H9 (cell line): Measurements from ENCODE around the gene EPPIN. TPM values are rescaled to one million over a fixed set of nuclear protein-coding genes. Genes with fewer than 3 reads are reported as not detected.

Experiments
- DNase-seq: peaks from one replicate; pipeline ENCODE4 v3.0.0-alpha.2; 2017
- H2AFZ ChIP-seq: one replicate; pipeline ENCODE4 v1.6.1; 2013; ENCODE audit warnings: mild to moderate bottlenecking, low read length, control low read depth, moderate library complexity
- H2AK5ac ChIP-seq: 2 replicates; pipeline ENCODE4 v1.6.1; 2013; ENCODE audit warnings: low read length, control low read depth, mixed read lengths; ENCODE audit not compliant: insufficient read length
- H2BK120ac ChIP-seq: one replicate; pipeline ENCODE4 v1.6.1; 2013; ENCODE audit warnings: low read depth, mild to moderate bottlenecking, low read length, control low read depth, inconsistent platforms; ENCODE audit not compliant: poor library complexity, severe bottlenecking
- H2BK12ac ChIP-seq: 2 replicates; pipeline ENCODE4 v1.6.1; 2013; ENCODE audit warnings: low read length, control low read depth, mixed read lengths, low read depth; ENCODE audit not compliant: insufficient read length
- H2BK15ac ChIP-seq: 2 replicates; pipeline ENCODE4 v1.6.1; 2013; ENCODE audit warnings: low read depth, low read length, control low read depth
- H2BK20ac ChIP-seq: one replicate; pipeline ENCODE4 v1.6.1; 2013; ENCODE audit warnings: low read depth, mild to moderate bottlenecking, low read length, control low read depth, inconsistent platforms; ENCODE audit not compliant: poor library complexity, severe bottlenecking
- H2BK5ac ChIP-seq: 2 replicates; pipeline ENCODE4 v1.6.1; 2013; ENCODE audit warnings: low read length, control low read depth, mixed read lengths; ENCODE audit not compliant: insufficient read length
- H3K14ac ChIP-seq: 2 replicates; pipeline ENCODE4 v1.6.1; 2013; ENCODE audit warnings: low read length, control low read depth; ENCODE audit not compliant: insufficient read depth
- H3K18ac ChIP-seq: 2 replicates; pipeline ENCODE4 v1.6.1; 2013; ENCODE audit warnings: low read depth, mild to moderate bottlenecking, mixed read lengths, low read length, control low read depth; ENCODE audit not compliant: insufficient read length
- H3K23ac ChIP-seq: 2 replicates; pipeline ENCODE4 v1.6.1; 2013; ENCODE audit warnings: low read length, control low read depth, mixed read lengths, low read depth; ENCODE audit not compliant: insufficient read length
- H3K23me2 ChIP-seq: 2 replicates; pipeline ENCODE4 v1.6.1; 2013; ENCODE audit warnings: low read depth, mild to moderate bottlenecking, mixed read lengths, low read length, control low read depth; ENCODE audit not compliant: insufficient read length, poor library complexity, severe bottlenecking
- H3K27ac ChIP-seq: 2 replicates; pipeline ENCODE4 v1.5.1; 2013; ENCODE audit warnings: low read length, control low read depth, mixed read lengths, low read depth; ENCODE audit not compliant: insufficient read length
- H3K27me3 ChIP-seq: 2 replicates; pipeline ENCODE4 v1.6.1; 2013; ENCODE audit warnings: low read length, control low read depth, inconsistent platforms; ENCODE audit not compliant: insufficient read depth
- H3K4ac ChIP-seq: 2 replicates; pipeline ENCODE4 v1.6.1; 2013; ENCODE audit warnings: low read depth, mild to moderate bottlenecking, control low read depth, inconsistent platforms, low read length, moderate library complexity
- H3K4me1 ChIP-seq: 2 replicates; pipeline ENCODE4 v1.6.1; 2013; ENCODE audit warnings: low read length, control low read depth, inconsistent platforms; ENCODE audit not compliant: insufficient read depth
- H3K4me2 ChIP-seq: 2 replicates; pipeline ENCODE4 v1.6.1; 2013; ENCODE audit warnings: low read length, control low read depth, mixed read lengths; ENCODE audit not compliant: insufficient read length, insufficient read depth
- H3K56ac ChIP-seq: 2 replicates; pipeline ENCODE4 v1.6.1; 2013; ENCODE audit warnings: low read depth, mild to moderate bottlenecking, mixed read lengths, low read length, control low read depth; ENCODE audit not compliant: insufficient read length
- H3K79me1 ChIP-seq: 2 replicates; pipeline ENCODE4 v1.6.1; 2013; ENCODE audit warnings: low read depth, mild to moderate bottlenecking, moderate library complexity, low read length, control low read depth, inconsistent platforms; ENCODE audit not compliant: insufficient read depth, poor library complexity, severe bottlenecking
- H3K79me2 ChIP-seq: 2 replicates; pipeline ENCODE4 v1.6.1; 2013; ENCODE audit warnings: low read length, control low read depth, inconsistent platforms; ENCODE audit not compliant: insufficient read depth
- H3K9ac ChIP-seq: 2 replicates; pipeline ENCODE4 v1.6.1; 2013; ENCODE audit warnings: low read length, control low read depth, mixed read lengths; ENCODE audit not compliant: insufficient read length; ENCODE audit errors: extremely low read depth
- H3K9me3 ChIP-seq: one replicate; pipeline ENCODE4 v1.6.1; 2013; ENCODE audit warnings: low read depth, low read length, inconsistent platforms; ENCODE audit not compliant: control insufficient read depth
- H3T11ph ChIP-seq: one replicate; pipeline ENCODE4 v1.6.1; 2013; ENCODE audit warnings: mild to moderate bottlenecking, low read length, control low read depth, inconsistent platforms
- H4K20me1 ChIP-seq: one replicate; pipeline ENCODE4 v1.6.1; 2013; ENCODE audit not compliant: control insufficient read depth, insufficient read length, insufficient read depth
- H4K5ac ChIP-seq: 2 replicates; pipeline ENCODE4 v1.6.1; 2013; ENCODE audit warnings: low read depth, mild to moderate bottlenecking, mixed read lengths, low read length, control low read depth; ENCODE audit not compliant: insufficient read length
- H4K8ac ChIP-seq: replicated peaks from 2 replicates; pipeline ENCODE4 v1.6.1; 2013; ENCODE audit warnings: low read length, control low read depth, mixed read lengths, low read depth; ENCODE audit not compliant: insufficient read length
- H4K91ac ChIP-seq: 2 replicates; pipeline ENCODE4 v1.6.1; 2013; ENCODE audit warnings: low read depth, mild to moderate bottlenecking, moderate library complexity, mixed read lengths, low read length, control low read depth; ENCODE audit not compliant: insufficient read length
- H3K27ac Mint-ChIP-seq, 3 experiments: 2 replicates in 2 of 3; 3 replicates in 1 of 3; pipeline ENCODE4 v1.8.0; 2020 to 2021; ENCODE audit warnings: mixed read lengths in 3 of 3, mild to moderate bottlenecking in 1 of 3, moderate library complexity in 1 of 3
- H3K27me3 Mint-ChIP-seq: 2 replicates; pipeline ENCODE4 v1.8.0; 2021; ENCODE audit warnings: low read depth, mild to moderate bottlenecking, moderate library complexity, mixed read lengths
- H3K36me3 Mint-ChIP-seq, 3 experiments: 2 replicates in 2 of 3; 3 replicates in 1 of 3; pipeline ENCODE4 v1.8.0; 2020 to 2021; ENCODE audit warnings: low read depth in 3 of 3, mixed read lengths in 3 of 3; ENCODE audit not compliant: insufficient read depth in 1 of 3
- H3K4me1 Mint-ChIP-seq, 2 experiments: 2 replicates each; pipeline ENCODE4 v1.8.0; 2020; ENCODE audit warnings: mixed read lengths in 2 of 2
- H3K4me3 Mint-ChIP-seq, 2 experiments: 2 replicates in 1 of 2; 3 replicates in 1 of 2; pipeline ENCODE4 v1.8.0; 2020 to 2021; ENCODE audit warnings: mild to moderate bottlenecking in 2 of 2, mixed read lengths in 2 of 2, moderate library complexity in 1 of 2
- H3K9me3 Mint-ChIP-seq, 2 experiments: 2 replicates in 1 of 2; 3 replicates in 1 of 2; pipeline ENCODE4 v1.8.0; 2020; ENCODE audit warnings: mild to moderate bottlenecking in 2 of 2, mixed read lengths in 2 of 2, moderate library complexity in 1 of 2
- CTCF ChIP-seq: fragments of 200-600 bp; sonication (generic); conservative IDR thresholded peaks from 3 replicates; pipeline ENCODE4 v1.8.0; 2021; ENCODE audit warnings: antibody characterized with exemption, mild to moderate bottlenecking
- WGBS: extraction: QIAGEN DNeasy Blood & Tissue Kit; methylation state at CpG from one replicate; pipeline ENCODE4 v1.1.7; 2013; ENCODE audit warnings: missing lambda C conversion rate, low lambda C conversion rate, mixed read lengths; ENCODE audit not compliant: insufficient read length; ENCODE audit errors: extremely low coverage; 5-methylcytosine and 5-hydroxymethylcytosine counted together
- total RNA-seq: library from RNA; stranded (reverse); gene quantifications from 2 replicates; pipeline ENCODE4 v1.2.1, GENCODE V29; 2021

EPPIN gene
- total RNA-seq, 1 experiment from 2014 or later = not detected

- Histone ChIP-seq H3K14ac (no peak overlapping the region), H3K27ac (no peak overlapping the region), H3K4me1 (no peaks in the 10 kb centered on the region), H2BK12ac (no peak overlapping the region), H4K91ac (no peak overlapping the region), H2AK5ac (no peak overlapping the region), H3K9ac (no peak overlapping the region), H3K56ac (no peak overlapping the region), H3K79me1 (no peaks in the 10 kb centered on the region), H3K79me2 (no peaks in the 10 kb centered on the region), H4K20me1 (no peaks in the 10 kb centered on the region), H3K9me3 (no peaks in the 10 kb centered on the region), H2BK5ac (no peak overlapping the region), H2BK20ac (no peak overlapping the region), H3K4me2 (no peak overlapping the region), H3K23ac (no peak overlapping the region), H4K8ac (no peak overlapping the region), H3K23me2 (no peaks in the 10 kb centered on the region), H4K5ac (no peak overlapping the region), H3K4ac (no peak overlapping the region), H2BK120ac (no peak overlapping the region), H2BK15ac (no peak overlapping the region), H3K18ac (no peak overlapping the region), H3T11ph (no peak overlapping the region), H3K27me3 (no peaks in the 10 kb centered on the region), H2AFZ (no peak overlapping the region)
- Mint-ChIP-seq H3K4me1 (peaks cover 0 to 5% of the 10 kb centered on the region in 2 experiments; a peak in 2 of 4 replicates), H3K9me3 (peaks cover 0 to 10% of the 10 kb centered on the region in 2 experiments; a peak in 2 of 5 replicates), H3K27ac (no peak overlapping the region), H3K4me3 (no peak overlapping the region), H3K36me3 (peaks cover 0 to 7% (median 0%) of the 10 kb centered on the region in 3 experiments; a peak in 2 of 7 replicates), H3K27me3 (no peaks in the 10 kb centered on the region)
- no peak for TF ChIP-seq CTCF
- no peak for DNase-seq
- WGBS = no CpG with 5 or more reads among the region's 2 CpGs
Measured at GRCh38 chr20:45552456-45552855, 5.3 kb upstream of the EPPIN start.
